HepG2 (cell line): ENCODE data around the gene PGS1. TPM values are rescaled to one million over a fixed set of nuclear protein-coding genes. Genes with fewer than 3 reads are reported as not detected.

Experiments
- ARHGAP35 ChIP-seq: sonication (generic); formaldehyde crosslinking; IDR thresholded peaks from 2 replicates; pipeline ENCODE4 v1.9.0; 2022; ENCODE audit warnings: mild to moderate bottlenecking, inconsistent platforms, moderate library complexity, missing genetic modification reagents, borderline replicate concordance
- ATF3 ChIP-seq: sonication (generic); formaldehyde crosslinking; IDR thresholded peaks from 2 replicates; pipeline ENCODE4 v1.4.0; 2020; ENCODE audit warnings: missing genetic modification reagents
- BORCS8-MEF2B ChIP-seq: sonication (generic); formaldehyde crosslinking; IDR thresholded peaks from 2 replicates; pipeline ENCODE4 v1.8.0; 2022; ENCODE audit warnings: mild to moderate bottlenecking, missing genetic modification reagents
- CBFB ChIP-seq: sonication (generic); formaldehyde crosslinking; IDR thresholded peaks from 2 replicates; pipeline ENCODE4 v1.4.0; 2020; ENCODE audit warnings: missing genetic modification reagents
- EED ChIP-seq: sonication (generic); formaldehyde crosslinking; IDR thresholded peaks from 2 replicates; pipeline ENCODE4 v1.5.0; 2020; ENCODE audit warnings: mild to moderate bottlenecking, missing genetic modification reagents
- FOXA3 ChIP-seq: IDR thresholded peaks from 2 replicates; pipeline ENCODE4 v1.6.1; 2016; ENCODE audit warnings: missing genetic modification reagents, missing compliant biosample characterization
- FOXK1 ChIP-seq: sonication (generic); formaldehyde crosslinking; IDR thresholded peaks from 2 replicates; pipeline ENCODE4 v1.4.0; 2020; ENCODE audit warnings: low read depth, missing genetic modification reagents, borderline replicate concordance
- HDAC2 ChIP-seq: sonication (generic); formaldehyde crosslinking; IDR thresholded peaks from 2 replicates; pipeline ENCODE4 v1.4.0; 2020; ENCODE audit warnings: missing genetic modification reagents
- HNRNPL ChIP-seq: fragments of 200-400 bp; formaldehyde crosslinking; IDR thresholded peaks from 2 replicates; pipeline ENCODE4 v1.6.1; 2017; ENCODE audit warnings: mild to moderate bottlenecking, low read depth, low read length
- KDM3A ChIP-seq: IDR thresholded peaks from 2 replicates; pipeline ENCODE4 v1.6.1; 2018; ENCODE audit warnings: low read depth, missing compliant biosample characterization
- KDM5B ChIP-seq: sonication (generic); formaldehyde crosslinking; IDR thresholded peaks from 2 replicates; pipeline ENCODE4 v1.4.0; 2020; ENCODE audit warnings: missing genetic modification reagents, mild to moderate bottlenecking, borderline replicate concordance
- MEF2D ChIP-seq: sonication (generic); formaldehyde crosslinking; IDR thresholded peaks from 2 replicates; pipeline ENCODE4 v1.5.1; 2020; ENCODE audit warnings: mild to moderate bottlenecking, missing genetic modification reagents
- MTERF4 ChIP-seq: sonication (generic); formaldehyde crosslinking; IDR thresholded peaks from 2 replicates; pipeline ENCODE4 v1.8.0; 2023; ENCODE audit warnings: mild to moderate bottlenecking, missing genetic modification reagents
- MTF2 ChIP-seq: sonication (generic); formaldehyde crosslinking; IDR thresholded peaks from 2 replicates; pipeline ENCODE4 v1.5.0; 2020; ENCODE audit warnings: missing genetic modification reagents, borderline replicate concordance
- PRMT3 ChIP-seq: sonication (generic); formaldehyde crosslinking; IDR thresholded peaks from 2 replicates; pipeline ENCODE4 v1.8.1; 2022; ENCODE audit warnings: low read depth, mild to moderate bottlenecking, moderate library complexity, missing genetic modification reagents, borderline replicate concordance
- RXRB ChIP-seq: IDR thresholded peaks from 2 replicates; pipeline ENCODE4 v1.6.1; 2016; ENCODE audit warnings: borderline replicate concordance, missing genetic modification reagents, missing compliant biosample characterization
- SP4 ChIP-seq: sonication (generic); formaldehyde crosslinking; IDR thresholded peaks from 2 replicates; pipeline ENCODE4 v1.8.1; 2023; ENCODE audit warnings: mild to moderate bottlenecking, missing genetic modification reagents
- THAP8 ChIP-seq: sonication (generic); formaldehyde crosslinking; IDR thresholded peaks from 2 replicates; pipeline ENCODE4 v1.5.1; 2020; ENCODE audit warnings: missing genetic modification reagents, mild to moderate bottlenecking, borderline replicate concordance
- ZEB1 ChIP-seq: IDR thresholded peaks from 2 replicates; pipeline ENCODE4 v1.6.1; 2012; ENCODE audit warnings: mild to moderate bottlenecking, low read depth, inconsistent platforms; ENCODE audit not compliant: insufficient replicate concordance
- ZFP90 ChIP-seq: sonication (generic); formaldehyde crosslinking; IDR thresholded peaks from 2 replicates; pipeline ENCODE4 v1.8.0; 2022; ENCODE audit warnings: missing genetic modification reagents, mild to moderate bottlenecking, inconsistent platforms, borderline replicate concordance
- ZMYM4 ChIP-seq: sonication (generic); formaldehyde crosslinking; IDR thresholded peaks from 2 replicates; pipeline ENCODE4 v1.8.1; 2023; ENCODE audit warnings: mild to moderate bottlenecking, missing genetic modification reagents
- ZNF337 ChIP-seq: sonication (generic); formaldehyde crosslinking; IDR thresholded peaks from 2 replicates; pipeline ENCODE4 v1.5.1; 2020; ENCODE audit warnings: missing genetic modification reagents, low read depth, mild to moderate bottlenecking, borderline replicate concordance
- ZNF460 ChIP-seq: sonication (generic); formaldehyde crosslinking; IDR thresholded peaks from 2 replicates; pipeline ENCODE4 v1.5.1; 2020; ENCODE audit warnings: missing genetic modification reagents, mild to moderate bottlenecking, borderline replicate concordance
- ZNF580 ChIP-seq: IDR thresholded peaks from 2 replicates; pipeline ENCODE4 v1.6.1; 2016; ENCODE audit warnings: low read depth, borderline replicate concordance
- ZNF652 ChIP-seq: IDR thresholded peaks from 2 replicates; pipeline ENCODE4 v1.6.1; 2016; ENCODE audit warnings: low read depth, borderline replicate concordance
- ZNF713 ChIP-seq: sonication (generic); formaldehyde crosslinking; IDR thresholded peaks from 2 replicates; pipeline ENCODE4 v1.4.0; 2020; ENCODE audit warnings: mild to moderate bottlenecking, missing genetic modification reagents
- ZNF841 ChIP-seq: sonication (generic); formaldehyde crosslinking; IDR thresholded peaks from 2 replicates; pipeline ENCODE4 v1.8.1; 2023; ENCODE audit warnings: missing genetic modification reagents, borderline replicate concordance
- ZNF891 ChIP-seq: sonication (generic); formaldehyde crosslinking; IDR thresholded peaks from 2 replicates; pipeline ENCODE4 v1.5.0; 2020; ENCODE audit warnings: mild to moderate bottlenecking, missing genetic modification reagents
- polyA plus RNA-seq, 8 experiments: library from polyadenylated mRNA; depleted of rRNA in 3 of 8; stranded (reverse) in 7 of 8; unstranded in 1 of 8; fragments of >200 nt; fragmentation: Illumina TruSeq in 4 of 8; extraction: Trizol in 4 of 8; gene quantifications; 2 replicates each; pipeline versions ENCODE4 v1.2.1 to v1.2.3, GENCODE V29; 2011 to 2016; ENCODE audit warnings: low read depth in 4 of 8, missing spikeins in 1 of 8, mixed read lengths in 1 of 8; ENCODE audit not compliant: insufficient read depth in 1 of 8
- total RNA-seq, 5 experiments: library from RNA; depleted of rRNA; stranded (reverse); fragments of >200 nt; fragmentation: Illumina TruSeq; extraction: Trizol; gene quantifications; 2 replicates each; pipeline ENCODE4 v1.2.3, GENCODE V29; 2016; ENCODE audit warnings: low read depth in 1 of 5

Gene PGS1
- total and polyA plus RNA-seq, 2 of the 13 experiments (the other 11 are each of a cell fraction or from before 2014, with no cell fraction given): 25.9 to 31.5 TPM

GRCh38 chr17:78433013-78433727 lies 54.7 kb downstream of the PGS1 start (continued):
- TF ChIP-seq PRMT3 (CRISPR knock-in tag): no peak
- peak; percentile 23; the same call in 1 of the 2 replicates for TF ChIP-seq ZNF891
- no peak for TF ChIP-seq FOXA3 (CRISPR knock-in tag)
- no peak; the same call in 1 of the 2 replicates for TF ChIP-seq ZNF460
- TF ChIP-seq ZNF652 (CRISPR knock-in tag): 0 out of 2 replicates have a peak, but pooled peaks have one; percentile 10
- TF ChIP-seq ZNF713 (CRISPR knock-in tag): no peak
- peak; percentile 92; the same call in 1 of the 2 replicates for TF ChIP-seq KDM5B (CRISPR knock-in tag)
- TF ChIP-seq ZNF841 (CRISPR knock-in tag): no peak
- TF ChIP-seq MTERF4 (CRISPR knock-in tag): peak; percentile 73
- TF ChIP-seq MEF2D (CRISPR knock-in tag): peak; percentile 20; the same call in 1 of the 2 replicates
- TF ChIP-seq ARHGAP35 (CRISPR knock-in tag): no peak
- 0 out of 2 replicates have a peak, but pooled peaks have one; percentile 42 for TF ChIP-seq RXRB
- TF ChIP-seq ZEB1: peak; percentile 39
- TF ChIP-seq ZFP90 (CRISPR knock-in tag): no peak
- peak; percentile 61; the same call in 1 of the 2 replicates for TF ChIP-seq MTF2
- no peak for TF ChIP-seq KDM3A (CRISPR knock-in tag)
- peak; percentile 72 for TF ChIP-seq HDAC2
- no peak for TF ChIP-seq CBFB (CRISPR knock-in tag)
- TF ChIP-seq FOXK1 (CRISPR knock-in tag): peak; percentile 33; the same call in 1 of the 2 replicates
- TF ChIP-seq BORCS8-MEF2B (CRISPR knock-in tag): peak; percentile 80; the same call in 1 of the 2 replicates
- TF ChIP-seq HNRNPL: no peak
- TF ChIP-seq ZMYM4 (CRISPR knock-in tag): peak; percentile 57; the same call in 1 of the 2 replicates
- no peak for TF ChIP-seq THAP8 (CRISPR knock-in tag)
- peak; percentile 67 for TF ChIP-seq SP4 (CRISPR knock-in tag)
- no peak for TF ChIP-seq ZNF337
- TF ChIP-seq EED: no peak
- no peak for TF ChIP-seq ZNF580
- no peak for TF ChIP-seq ATF3
